ENCODE measurements around the gene TMEM238. TPM values are rescaled to one million over a fixed set of nuclear protein-coding genes. Genes with fewer than 3 reads are reported as not detected.
A peak's percentile ranks its signal among the peaks of the same experiment; 100 is the strongest.

The TMEM238 gene
- total and polyA plus RNA-seq, 9 of the 15 experiments (the other 6 are each of a cell fraction or from before 2014, with no cell fraction given) = 0.18 to 5.1 (median 1.3) TPM; not detected in 4

DNA sequence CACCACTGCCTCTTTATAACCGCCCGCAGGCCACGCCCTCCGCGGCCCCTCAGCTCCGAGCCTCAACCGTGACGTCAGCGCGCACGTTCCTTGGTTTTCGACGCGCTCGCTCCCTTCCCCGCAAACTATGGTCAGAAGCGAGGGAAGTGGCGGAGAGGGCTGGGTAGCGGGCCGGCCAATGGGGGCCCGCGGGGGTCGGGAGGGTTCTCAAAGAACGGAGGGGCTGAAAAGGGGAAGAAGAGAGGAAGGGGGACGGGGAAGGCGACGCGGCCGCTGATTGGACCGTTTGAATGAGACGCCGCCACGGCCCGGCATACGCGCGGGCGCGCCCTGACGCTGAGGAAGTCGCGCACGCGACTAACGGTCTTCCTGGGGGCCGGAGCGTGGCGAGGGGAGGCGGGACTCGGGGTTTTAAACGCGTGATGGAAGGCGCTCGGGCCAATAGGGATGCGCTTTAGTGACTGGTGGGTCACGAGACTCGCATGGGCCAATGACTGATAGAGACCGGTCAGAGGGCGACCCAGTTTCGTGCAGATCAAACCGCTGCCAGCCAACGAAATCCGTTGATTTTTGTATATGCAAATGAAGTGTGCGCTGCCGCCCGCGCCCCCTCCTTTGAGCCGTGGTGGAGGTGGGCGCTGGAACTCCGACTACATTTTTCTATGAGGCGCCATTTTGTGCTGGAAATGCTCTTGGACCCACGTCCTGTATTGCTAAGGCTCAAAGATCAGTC is 23.9 kb upstream of the TMEM238 start (continued):
- TF ChIP-seq PHTF2 (CRISPR knock-in tag; IDR thresholded peaks at IDR 0.05) (no peak), ASH1L (IDR thresholded peaks at IDR 0.05; ENCODE audit: borderline replicate concordance, low read depth, partially characterized antibody) (peak; percentile 81), ZNF311 (CRISPR knock-in tag; IDR thresholded peaks at IDR 0.05) (no peak), KAT2B (IDR thresholded peaks at IDR 0.05; ENCODE audit: low read depth, low read length) (no peak), ARNT (IDR thresholded peaks at IDR 0.05) (no peak), CREB1 (IDR thresholded peaks at IDR 0.05) (peak; percentile 90), CREB1 (CRISPR knock-in tag; IDR thresholded peaks at IDR 0.05) (peak; percentile 95), ERF (CRISPR knock-in tag; IDR thresholded peaks at IDR 0.05) (no peak), MED1 (CRISPR knock-in tag; IDR thresholded peaks at IDR 0.05; ENCODE audit: borderline replicate concordance) (no peak), SAFB (IDR thresholded peaks at IDR 0.05; ENCODE audit: borderline replicate concordance, low read depth, low read length) (no peak), RNF2 (IDR thresholded peaks at IDR 0.05) (peak; percentile 71), KHSRP (IDR thresholded peaks at IDR 0.05) (peak; percentile 69), ZNF239 (CRISPR knock-in tag; IDR thresholded peaks at IDR 0.05) (no peak)
- TF ChIP-seq, protein P1, sequence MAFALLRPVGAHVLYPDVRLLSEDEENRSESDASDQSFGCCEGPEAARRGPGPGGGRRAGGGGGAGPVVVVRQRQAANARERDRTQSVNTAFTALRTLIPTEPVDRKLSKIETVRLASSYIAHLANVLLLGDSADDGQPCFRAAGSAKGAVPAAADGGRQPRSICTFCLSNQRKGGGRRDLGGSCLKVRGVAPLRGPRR (CRISPR knock-in tag; IDR thresholded peaks at IDR 0.05) = no peak
- TF ChIP-seq, protein P2, sequence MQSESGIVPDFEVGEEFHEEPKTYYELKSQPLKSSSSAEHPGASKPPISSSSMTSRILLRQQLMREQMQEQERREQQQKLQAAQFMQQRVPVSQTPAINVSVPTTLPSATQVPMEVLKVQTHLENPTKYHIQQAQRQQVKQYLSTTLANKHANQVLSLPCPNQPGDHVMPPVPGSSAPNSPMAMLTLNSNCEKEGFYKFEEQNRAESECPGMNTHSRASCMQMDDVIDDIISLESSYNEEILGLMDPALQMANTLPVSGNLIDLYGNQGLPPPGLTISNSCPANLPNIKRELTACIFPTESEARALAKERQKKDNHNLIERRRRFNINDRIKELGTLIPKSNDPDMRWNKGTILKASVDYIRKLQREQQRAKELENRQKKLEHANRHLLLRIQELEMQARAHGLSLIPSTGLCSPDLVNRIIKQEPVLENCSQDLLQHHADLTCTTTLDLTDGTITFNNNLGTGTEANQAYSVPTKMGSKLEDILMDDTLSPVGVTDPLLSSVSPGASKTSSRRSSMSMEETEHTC (IDR thresholded peaks at IDR 0.05) = peak; percentile 63; the same call in 1 of the 2 replicates
- TF ChIP-seq, protein P3, sequence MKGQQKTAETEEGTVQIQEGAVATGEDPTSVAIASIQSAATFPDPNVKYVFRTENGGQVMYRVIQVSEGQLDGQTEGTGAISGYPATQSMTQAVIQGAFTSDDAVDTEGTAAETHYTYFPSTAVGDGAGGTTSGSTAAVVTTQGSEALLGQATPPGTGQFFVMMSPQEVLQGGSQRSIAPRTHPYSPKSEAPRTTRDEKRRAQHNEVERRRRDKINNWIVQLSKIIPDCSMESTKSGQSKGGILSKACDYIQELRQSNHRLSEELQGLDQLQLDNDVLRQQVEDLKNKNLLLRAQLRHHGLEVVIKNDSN (CRISPR knock-in tag; IDR thresholded peaks at IDR 0.05) = peak; percentile 95
- TF ChIP-seq, protein P4, sequence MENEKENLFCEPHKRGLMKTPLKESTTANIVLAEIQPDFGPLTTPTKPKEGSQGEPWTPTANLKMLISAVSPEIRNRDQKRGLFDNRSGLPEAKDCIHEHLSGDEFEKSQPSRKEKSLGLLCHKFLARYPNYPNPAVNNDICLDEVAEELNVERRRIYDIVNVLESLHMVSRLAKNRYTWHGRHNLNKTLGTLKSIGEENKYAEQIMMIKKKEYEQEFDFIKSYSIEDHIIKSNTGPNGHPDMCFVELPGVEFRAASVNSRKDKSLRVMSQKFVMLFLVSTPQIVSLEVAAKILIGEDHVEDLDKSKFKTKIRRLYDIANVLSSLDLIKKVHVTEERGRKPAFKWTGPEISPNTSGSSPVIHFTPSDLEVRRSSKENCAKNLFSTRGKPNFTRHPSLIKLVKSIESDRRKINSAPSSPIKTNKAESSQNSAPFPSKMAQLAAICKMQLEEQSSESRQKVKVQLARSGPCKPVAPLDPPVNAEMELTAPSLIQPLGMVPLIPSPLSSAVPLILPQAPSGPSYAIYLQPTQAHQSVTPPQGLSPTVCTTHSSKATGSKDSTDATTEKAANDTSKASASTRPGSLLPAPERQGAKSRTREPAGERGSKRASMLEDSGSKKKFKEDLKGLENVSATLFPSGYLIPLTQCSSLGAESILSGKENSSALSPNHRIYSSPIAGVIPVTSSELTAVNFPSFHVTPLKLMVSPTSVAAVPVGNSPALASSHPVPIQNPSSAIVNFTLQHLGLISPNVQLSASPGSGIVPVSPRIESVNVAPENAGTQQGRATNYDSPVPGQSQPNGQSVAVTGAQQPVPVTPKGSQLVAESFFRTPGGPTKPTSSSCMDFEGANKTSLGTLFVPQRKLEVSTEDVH (IDR thresholded peaks at IDR 0.05; ENCODE audit: low read depth, partially characterized antibody) = peak; percentile 80
- TF ChIP-seq, protein P5, sequence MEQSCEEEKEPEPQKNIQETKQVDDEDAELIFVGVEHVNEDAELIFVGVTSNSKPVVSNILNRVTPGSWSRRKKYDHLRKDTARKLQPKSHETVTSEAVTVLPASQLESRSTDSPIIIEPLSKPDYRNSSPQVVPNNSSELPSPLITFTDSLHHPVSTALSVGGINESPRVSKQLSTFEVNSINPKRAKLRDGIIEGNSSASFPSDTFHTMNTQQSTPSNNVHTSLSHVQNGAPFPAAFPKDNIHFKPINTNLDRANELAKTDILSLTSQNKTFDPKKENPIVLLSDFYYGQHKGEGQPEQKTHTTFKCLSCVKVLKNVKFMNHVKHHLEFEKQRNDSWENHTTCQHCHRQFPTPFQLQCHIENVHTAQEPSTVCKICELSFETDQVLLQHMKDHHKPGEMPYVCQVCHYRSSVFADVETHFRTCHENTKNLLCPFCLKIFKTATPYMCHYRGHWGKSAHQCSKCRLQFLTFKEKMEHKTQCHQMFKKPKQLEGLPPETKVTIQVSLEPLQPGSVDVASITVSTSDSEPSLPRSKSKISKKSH (CRISPR knock-in tag; IDR thresholded peaks at IDR 0.05) = no peak
- TF ChIP-seq, protein P6, sequence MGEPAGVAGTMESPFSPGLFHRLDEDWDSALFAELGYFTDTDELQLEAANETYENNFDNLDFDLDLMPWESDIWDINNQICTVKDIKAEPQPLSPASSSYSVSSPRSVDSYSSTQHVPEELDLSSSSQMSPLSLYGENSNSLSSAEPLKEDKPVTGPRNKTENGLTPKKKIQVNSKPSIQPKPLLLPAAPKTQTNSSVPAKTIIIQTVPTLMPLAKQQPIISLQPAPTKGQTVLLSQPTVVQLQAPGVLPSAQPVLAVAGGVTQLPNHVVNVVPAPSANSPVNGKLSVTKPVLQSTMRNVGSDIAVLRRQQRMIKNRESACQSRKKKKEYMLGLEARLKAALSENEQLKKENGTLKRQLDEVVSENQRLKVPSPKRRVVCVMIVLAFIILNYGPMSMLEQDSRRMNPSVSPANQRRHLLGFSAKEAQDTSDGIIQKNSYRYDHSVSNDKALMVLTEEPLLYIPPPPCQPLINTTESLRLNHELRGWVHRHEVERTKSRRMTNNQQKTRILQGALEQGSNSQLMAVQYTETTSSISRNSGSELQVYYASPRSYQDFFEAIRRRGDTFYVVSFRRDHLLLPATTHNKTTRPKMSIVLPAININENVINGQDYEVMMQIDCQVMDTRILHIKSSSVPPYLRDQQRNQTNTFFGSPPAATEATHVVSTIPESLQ (CRISPR knock-in tag; IDR thresholded peaks at IDR 0.05) = peak; percentile 81; the same call in 1 of the 2 replicates

Measured in K562 (cell line).